A673 (cell line): ENCODE results near the gene TEAD3. TPM values are rescaled to one million over a fixed set of nuclear protein-coding genes. Genes with fewer than 3 reads are reported as not detected.

Experiments
- BruUV-seq: library from RNA; stranded (reverse); fragments of 400-500 nt; replicated peaks from 2 replicates; lab custom pipeline; 2021; lab: Mats Ljungman, UMichigan
- CTCF ChIA-PET: fragments of 300-600 bp; sonication (Branson Sonifier 250); formaldehyde crosslinking; loops from one replicate; lab custom pipeline; 2022; ENCODE audit warnings: antibody characterized with exemption; lab: Charles Lee
- POLR2A ChIA-PET: fragments of 300-600 bp; sonication (Branson Sonifier 250); formaldehyde crosslinking; loops from one replicate; lab custom pipeline; 2022; ENCODE audit warnings: antibody characterized with exemption; ENCODE audit not compliant: low non-redundant PET; lab: Charles Lee
- DNase-seq: peaks from one replicate; pipeline ENCODE4 v3.0.0-alpha.2; 2015; ENCODE audit warnings: low spot score
- H3K27ac ChIP-seq: fragments of 200-600 bp; sonication (generic); 2 replicates; pipeline ENCODE4 v1.5.1; 2016; ENCODE audit warnings: mixed run types, low read depth, mild to moderate bottlenecking, mixed read lengths, antibody characterized with exemption, low read length; ENCODE audit not compliant: poor library complexity, severe bottlenecking
- H3K27me3 ChIP-seq: fragments of 200-600 bp; sonication (generic); replicated peaks from 2 replicates; pipeline ENCODE4 v1.6.1; 2017; ENCODE audit warnings: mixed run types, low read depth, mild to moderate bottlenecking, mixed read lengths, antibody characterized with exemption, low read length; ENCODE audit not compliant: insufficient read depth, poor library complexity
- H3K36me3 ChIP-seq: fragments of 200-600 bp; sonication (generic); 2 replicates; pipeline ENCODE4 v1.6.1; 2016; ENCODE audit warnings: mixed run types, mild to moderate bottlenecking, mixed read lengths, antibody characterized with exemption, low read length; ENCODE audit not compliant: insufficient read depth, poor library complexity, severe bottlenecking
- H3K4me1 ChIP-seq: fragments of 200-600 bp; sonication (generic); 2 replicates; pipeline ENCODE4 v1.6.1; 2017; ENCODE audit warnings: mixed run types, mild to moderate bottlenecking, mixed read lengths, antibody characterized with exemption, low read length; ENCODE audit not compliant: insufficient read depth, poor library complexity, severe bottlenecking
- H3K4me3 ChIP-seq: fragments of 200-600 bp; sonication (generic); 2 replicates; pipeline ENCODE4 v1.5.1; 2016; ENCODE audit warnings: low read depth, mixed run types, mild to moderate bottlenecking, mixed read lengths, low read length; ENCODE audit not compliant: poor library complexity, severe bottlenecking
- H3K9me3 ChIP-seq: fragments of 200-600 bp; sonication (generic); 2 replicates; pipeline ENCODE4 v1.6.1; 2016; ENCODE audit warnings: mixed run types, low read depth, mild to moderate bottlenecking, mixed read lengths, antibody characterized with exemption, low read length; ENCODE audit not compliant: poor library complexity, severe bottlenecking
- CTCF ChIP-seq: fragments of 300-800, 200-600 bp; sonication (generic); conservative IDR thresholded peaks from 2 replicates; pipeline ENCODE4 v1.5.1; 2017; ENCODE audit warnings: low read depth, mild to moderate bottlenecking, antibody characterized with exemption, low read length, moderate library complexity, mixed read lengths
- EZH2 ChIP-seq: fragments of 200-600 bp; sonication (generic); IDR thresholded peaks from 2 replicates; pipeline ENCODE4 v1.6.1; 2017; ENCODE audit warnings: borderline replicate concordance, low read depth, mild to moderate bottlenecking, mixed read lengths, antibody characterized with exemption, low read length; ENCODE audit not compliant: poor library complexity, severe bottlenecking
- intact Hi-C: fragments of 100-400 bp; cut with micrococcal nuclease; formaldehyde crosslinking; loops from one replicate; pipeline ENCODE4 v1.10.0; 2022; ENCODE audit not compliant: unreplicated experiment
- total RNA-seq: library from RNA; stranded (reverse); gene quantifications from 2 replicates; pipeline ENCODE4 v1.2.3, GENCODE V29; 2021

Gene TEAD3
- total RNA-seq, 1 experiment from 2014 or later = 10.3 TPM

GRCh38 chr6:35477028-35477427, 19.9 kb downstream of the TEAD3 start:
- CTCF ChIA-PET = no interaction called here
- Histone ChIP-seq H3K36me3 (peaks cover 18% of the 10 kb centered on the region), H3K4me3 (no peak overlapping the region), H3K27me3 (no peaks in the 10 kb centered on the region), H3K27ac (no peak overlapping the region), H3K9me3 (no peaks in the 10 kb centered on the region), H3K4me1 (peaks cover 3% of the 10 kb centered on the region)
- POLR2A ChIA-PET = no interaction called here
- no TSS peak for BruUV-seq
- TF ChIP-seq EZH2 (no peak), CTCF (no peak)
- intact Hi-C loops = no loop called here
- no peak for DNase-seq

- TF ChIP-seq CTCF (no peak), EZH2 (no peak)
- ChIA-PET POLR2A (no interaction called here), CTCF (interaction anchor here (0.6 kb wide), 1 partner anchor 76 kb away, joined by 4 read pairs; no protein-coding TSS in a partner anchor)
- Histone ChIP-seq H3K4me1 (peaks cover 11% of the 10 kb centered on the region), H3K27me3 (no peaks in the 10 kb centered on the region), H3K36me3 (peaks cover 28% of the 10 kb centered on the region), H3K9me3 (no peaks in the 10 kb centered on the region), H3K4me3 (no peak overlapping the region), H3K27ac (no peak overlapping the region)
- intact Hi-C loops = no loop called here
- no peak for DNase-seq
- BruUV-seq = no TSS peak
Observed at GRCh38 chr6:35476004-35476403, 20.9 kb downstream of the TEAD3 start.

- no TSS peak for BruUV-seq
- Histone ChIP-seq H3K4me3 (no peak overlapping the region), H3K9me3 (no peaks in the 10 kb centered on the region), H3K36me3 (peaks cover 33% of the 10 kb centered on the region), H3K27me3 (no peaks in the 10 kb centered on the region), H3K27ac (no peak overlapping the region), H3K4me1 (peaks cover 15% of the 10 kb centered on the region)
- no peak for DNase-seq
- ChIA-PET POLR2A (no interaction called here), CTCF (no interaction called here)
- TF ChIP-seq CTCF (no peak), EZH2 (no peak)
- intact Hi-C loops = no loop called here
Observed at GRCh38 chr6:35475573-35475972, 21.3 kb downstream of the TEAD3 start.
